Activated T-helper 1 cell treated with anti-CD3 and anti-CD28 coated beads, Interleukin-12 subunit alpha, Interleukin-12 subunit beta, Interleukin-2, Interleukin-4 antibody, amounts not matched to agents 30 ng/mL and 10 ng/mL and 1 ng/mL, durations not matched to agents 14 hours and 24 hours and 36 hours (primary cell): ENCODE data around the gene ZBTB1. TPM values are rescaled to one million over a fixed set of nuclear protein-coding genes. Genes with fewer than 3 reads are reported as not detected.

ENCODE experiments used
- DNase-seq: peaks from one replicate; pipeline ENCODE4 v3.0.0; 2021; ENCODE audit warnings: low spot score
- H3K27ac Mint-ChIP-seq: one replicate; pipeline ENCODE4 v1.8.0; 2021; ENCODE audit warnings: mild to moderate bottlenecking, mixed read lengths
- H3K27me3 Mint-ChIP-seq: one replicate; pipeline ENCODE4 v1.8.0; 2022; ENCODE audit warnings: mild to moderate bottlenecking, moderate library complexity, mixed read lengths; ENCODE audit not compliant: insufficient read depth
- H3K36me3 Mint-ChIP-seq: one replicate; pipeline ENCODE4 v1.8.0; 2021; ENCODE audit warnings: low read depth, mixed read lengths
- H3K4me1 Mint-ChIP-seq: one replicate; pipeline ENCODE4 v1.8.0; 2021; ENCODE audit warnings: low read depth, mixed read lengths
- H3K4me3 Mint-ChIP-seq: one replicate; pipeline ENCODE4 v1.8.0; 2021; ENCODE audit warnings: mild to moderate bottlenecking, moderate library complexity, mixed read lengths
- H3K9me3 Mint-ChIP-seq: one replicate; pipeline ENCODE4 v1.8.0; 2021; ENCODE audit warnings: mixed read lengths
- intact Hi-C: fragments of 100-400 bp; cut with micrococcal nuclease; formaldehyde crosslinking; loops from one replicate; pipeline ENCODE4 v1.15.1; 2024
- total RNA-seq: library from RNA; stranded (reverse); gene quantifications from 2 replicates; pipeline ENCODE4 v1.2.3, GENCODE V29; 2022

The ZBTB1 gene
- total RNA-seq, result 41.2 and 46.8 TPM in 2 replicates

GRCh38 chr14:64504310-64504896, at the start of gene ZBTB1:
Gene ZBTB1 (plus strand): TSS chr14:64504770. CDS start chr14:64521505, 16,735 bp downstream.
- Mint-ChIP-seq H3K9me3 (no peaks in the 10 kb centered on the region), H3K27me3 (peaks cover 2% of the 10 kb centered on the region), H3K27ac (peak within 1 kb of the TSS; percentile 100), H3K36me3 (peaks cover 31% of the 10 kb centered on the region), H3K4me1 (peaks cover 74% of the 10 kb centered on the region), H3K4me3 (peak within 1 kb of the TSS; percentile 97)
- DNase-seq, result peak; percentile 79
- intact Hi-C loops, result loop anchor here (5.0 to 10.0 kb wide), 4 partner anchors 330 to 1030 kb away; partner anchors contain the start of genes MAX and PPP2R5E

GRCh38 chr14:64459405-64460136, 45.0 kb upstream of the ZBTB1 start:
- peaks cover 19% of the 10 kb centered on the region for H3K4me1 Mint-ChIP-seq
- no peak for DNase-seq
- no peaks in the 10 kb centered on the region for H3K9me3 Mint-ChIP-seq
- H3K27ac Mint-ChIP-seq, result peak overlapping the region; percentile 36
- peaks cover 37% of the 10 kb centered on the region for H3K36me3 Mint-ChIP-seq
- no peak overlapping the region for H3K4me3 Mint-ChIP-seq
- intact Hi-C loops, result no loop called here
- H3K27me3 Mint-ChIP-seq, result no peaks in the 10 kb centered on the region

- intact Hi-C loops, result no loop called here
- Mint-ChIP-seq H3K4me3 (no peak overlapping the region), H3K27me3 (peaks cover 4% of the 10 kb centered on the region), H3K36me3 (peaks cover 29% of the 10 kb centered on the region), H3K9me3 (no peaks in the 10 kb centered on the region), H3K4me1 (peaks cover 30% of the 10 kb centered on the region), H3K27ac (peak overlapping the region; percentile 64)
- DNase-seq, result no peak
Measured at GRCh38 chr14:64461221-64461620, 43.3 kb upstream of the ZBTB1 start.

GRCh38 chr14:64463195-64463594, 41.4 kb upstream of the ZBTB1 start:
- H3K27me3 Mint-ChIP-seq, result peaks cover 6% of the 10 kb centered on the region
- H3K27ac Mint-ChIP-seq, result no peak overlapping the region
- no peak for DNase-seq
- H3K4me1 Mint-ChIP-seq, result peaks cover 43% of the 10 kb centered on the region
- no peak overlapping the region for H3K4me3 Mint-ChIP-seq
- no peaks in the 10 kb centered on the region for H3K9me3 Mint-ChIP-seq
- H3K36me3 Mint-ChIP-seq, result peaks cover 27% of the 10 kb centered on the region
- intact Hi-C loops, result no loop called here

- H3K27ac Mint-ChIP-seq, result no peak overlapping the region
- no peaks in the 10 kb centered on the region for H3K9me3 Mint-ChIP-seq
- no peak overlapping the region for H3K4me3 Mint-ChIP-seq
- peaks cover 23% of the 10 kb centered on the region for H3K36me3 Mint-ChIP-seq
- peaks cover 6% of the 10 kb centered on the region for H3K27me3 Mint-ChIP-seq
- H3K4me1 Mint-ChIP-seq, result peaks cover 48% of the 10 kb centered on the region
- intact Hi-C loops, result loop anchor here (2.0 kb wide), 1 partner anchor 19 kb away; no protein-coding TSS in a partner anchor
- no peak for DNase-seq
Measured at GRCh38 chr14:64463873-64464272, 40.7 kb upstream of the ZBTB1 start.

GRCh38 chr14:64464651-64465050, 39.9 kb upstream of the ZBTB1 start:
- Mint-ChIP-seq H3K9me3 (no peaks in the 10 kb centered on the region), H3K27ac (peak overlapping the region; percentile 88), H3K4me3 (peak overlapping the region; percentile 88), H3K36me3 (peaks cover 15% of the 10 kb centered on the region), H3K27me3 (peaks cover 6% of the 10 kb centered on the region), H3K4me1 (peaks cover 41% of the 10 kb centered on the region)
- intact Hi-C loops, result loop anchor here (1.0 to 5.0 kb wide), 3 partner anchors 20 to 922 kb away; partner anchors contain the start of gene PPP2R5E
- no peak for DNase-seq

- intact Hi-C loops, result loop anchor here (1.0 to 5.0 kb wide), 3 partner anchors 21 to 923 kb away; partner anchors contain the start of gene PPP2R5E
- H3K36me3 Mint-ChIP-seq, result peaks cover 10% of the 10 kb centered on the region
Measured at GRCh38 chr14:64465191-64465822, 39.3 kb upstream of the ZBTB1 start, which contains the start of gene AKAP5. Gene AKAP5 (plus strand): TSS chr14:64465499. CDS start chr14:64468395, 2,896 bp downstream.

GRCh38 chr14:64465831-64466554, 38.6 kb upstream of the ZBTB1 start:
- H3K4me1 Mint-ChIP-seq, result peaks cover 35% of the 10 kb centered on the region
- H3K36me3 Mint-ChIP-seq, result peaks cover 8% of the 10 kb centered on the region
- no peaks in the 10 kb centered on the region for H3K9me3 Mint-ChIP-seq
- intact Hi-C loops, result loop anchor here (1.0 to 5.0 kb wide), 4 partner anchors 21 to 924 kb away; partner anchors contain the start of genes PPP2R5E and ZBTB25
- peaks cover 6% of the 10 kb centered on the region for H3K27me3 Mint-ChIP-seq
- DNase-seq, result no peak
- H3K4me3 Mint-ChIP-seq, result peak overlapping the region; percentile 80
- peak overlapping the region; percentile 49 for H3K27ac Mint-ChIP-seq

More at GRCh38 chr14:64465191-64465822, 39.3 kb upstream of the ZBTB1 start, which contains the start of gene AKAP5:
- no peaks in the 10 kb centered on the region for H3K9me3 Mint-ChIP-seq
- peak within 1 kb of the TSS; percentile 88 for H3K4me3 Mint-ChIP-seq
- peaks cover 35% of the 10 kb centered on the region for H3K4me1 Mint-ChIP-seq
- peak within 1 kb of the TSS; percentile 88 for H3K27ac Mint-ChIP-seq
- DNase-seq, result peak; percentile 62
- H3K27me3 Mint-ChIP-seq, result peaks cover 6% of the 10 kb centered on the region

- no peak for DNase-seq
- H3K9me3 Mint-ChIP-seq, result no peaks in the 10 kb centered on the region
- no peak overlapping the region for H3K4me3 Mint-ChIP-seq
- H3K36me3 Mint-ChIP-seq, result peaks cover 5% of the 10 kb centered on the region
- H3K27me3 Mint-ChIP-seq, result peaks cover 6% of the 10 kb centered on the region
- no peak overlapping the region for H3K27ac Mint-ChIP-seq
- intact Hi-C loops, result loop anchor here (1.0 to 5.0 kb wide), 3 partner anchors 36 to 925 kb away; partner anchors contain the start of genes MTHFD1, PPP2R5E and ZBTB25
- peaks cover 35% of the 10 kb centered on the region for H3K4me1 Mint-ChIP-seq
Measured at GRCh38 chr14:64467101-64467500, 37.5 kb upstream of the ZBTB1 start.

GRCh38 chr14:64467566-64467965, 37.0 kb upstream of the ZBTB1 start:
- Mint-ChIP-seq H3K36me3 (peaks cover 5% of the 10 kb centered on the region), H3K27me3 (peaks cover 6% of the 10 kb centered on the region), H3K4me3 (no peak overlapping the region), H3K4me1 (peaks cover 35% of the 10 kb centered on the region), H3K9me3 (no peaks in the 10 kb centered on the region), H3K27ac (no peak overlapping the region)
- DNase-seq, result no peak
- intact Hi-C loops, result loop anchor here (1.0 to 5.0 kb wide), 3 partner anchors 35 to 925 kb away; partner anchors contain the start of genes MTHFD1, PPP2R5E and ZBTB25

- H3K4me1 Mint-ChIP-seq, result peaks cover 35% of the 10 kb centered on the region
- no peak for DNase-seq
- H3K4me3 Mint-ChIP-seq, result no peak overlapping the region
- no peaks in the 10 kb centered on the region for H3K9me3 Mint-ChIP-seq
- intact Hi-C loops, result loop anchor here (5.0 kb wide), 1 partner anchor 926 kb away; the partner anchor contains the start of gene PPP2R5E
- peak overlapping the region; percentile 8 for H3K27ac Mint-ChIP-seq
- H3K27me3 Mint-ChIP-seq, result peaks cover 6% of the 10 kb centered on the region
- H3K36me3 Mint-ChIP-seq, result peaks cover 5% of the 10 kb centered on the region
Measured at GRCh38 chr14:64468451-64468850, 36.1 kb upstream of the ZBTB1 start.

- DNase-seq, result no peak
- no peaks in the 10 kb centered on the region for H3K9me3 Mint-ChIP-seq
- peaks cover 9% of the 10 kb centered on the region for H3K36me3 Mint-ChIP-seq
- peaks cover 9% of the 10 kb centered on the region for H3K4me1 Mint-ChIP-seq
- no peak overlapping the region for H3K4me3 Mint-ChIP-seq
- intact Hi-C loops, result no loop called here
- H3K27me3 Mint-ChIP-seq, result no peaks in the 10 kb centered on the region
- H3K27ac Mint-ChIP-seq, result no peak overlapping the region
Measured at GRCh38 chr14:64474041-64474440, 30.5 kb upstream of the ZBTB1 start.
